ENCODE results near the gene SOX8.

DNA sequence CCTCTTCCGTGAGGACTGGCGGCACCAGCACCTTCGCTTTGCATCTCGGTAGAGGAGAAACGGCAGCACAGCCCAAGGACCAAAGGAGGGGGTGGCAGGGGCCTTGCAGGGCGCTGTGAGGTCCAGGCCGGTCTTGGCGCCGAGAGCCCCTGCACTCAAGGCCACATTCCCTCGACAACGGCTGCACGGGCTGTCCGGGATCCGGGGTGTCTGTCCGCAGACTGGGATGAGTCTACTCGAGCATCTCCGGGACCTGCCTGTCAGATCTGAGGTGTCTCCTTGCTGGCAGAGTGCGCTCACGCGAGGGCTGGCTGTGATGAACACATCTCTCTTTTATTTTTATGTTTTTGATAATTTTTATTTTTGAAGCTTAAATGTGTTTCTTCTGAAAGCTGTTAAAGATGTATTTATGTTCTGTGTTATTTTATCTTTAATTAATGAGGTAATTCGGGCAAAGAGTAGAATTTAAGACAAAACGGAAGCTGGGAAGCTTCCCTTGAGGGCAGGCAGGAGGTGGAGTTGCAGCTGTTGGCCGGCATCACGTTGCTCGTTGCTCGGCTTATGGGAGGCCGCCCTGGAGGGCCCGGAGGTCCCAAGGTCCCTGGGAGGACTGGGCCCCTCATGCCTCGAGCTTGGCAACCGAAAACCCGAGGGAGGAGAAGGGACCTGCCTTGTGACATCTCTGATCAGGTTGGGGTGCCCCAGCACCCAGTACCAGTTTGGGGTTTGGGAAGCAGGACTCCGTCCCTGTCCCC, 4.3 kb downstream of the SOX8 start:
- TF ChIP-seq SUZ12 (IDR thresholded peaks at IDR 0.05): no peak
- TF ChIP-seq BHLHE40 (IDR thresholded peaks at IDR 0.05; ENCODE audit: borderline replicate concordance): no peak
- TF ChIP-seq ARNT (IDR thresholded peaks at IDR 0.05): no peak
- no peak for TF ChIP-seq HDGF (IDR thresholded peaks at IDR 0.05; ENCODE audit: borderline replicate concordance)
- no peak for TF ChIP-seq CTBP1 (IDR thresholded peaks at IDR 0.05; ENCODE audit: borderline replicate concordance)
- no peak for TF ChIP-seq ZNF384 (IDR thresholded peaks at IDR 0.05)
- TF ChIP-seq TARDBP (IDR thresholded peaks at IDR 0.05): no peak
- no peak for TF ChIP-seq ELF4 (IDR thresholded peaks at IDR 0.05)
- TF ChIP-seq L3MBTL2 (conservative IDR thresholded peaks at IDR 0.05): no peak
- no peak for TF ChIP-seq FOXK2 (IDR thresholded peaks at IDR 0.05)
- TF ChIP-seq, protein P1, sequence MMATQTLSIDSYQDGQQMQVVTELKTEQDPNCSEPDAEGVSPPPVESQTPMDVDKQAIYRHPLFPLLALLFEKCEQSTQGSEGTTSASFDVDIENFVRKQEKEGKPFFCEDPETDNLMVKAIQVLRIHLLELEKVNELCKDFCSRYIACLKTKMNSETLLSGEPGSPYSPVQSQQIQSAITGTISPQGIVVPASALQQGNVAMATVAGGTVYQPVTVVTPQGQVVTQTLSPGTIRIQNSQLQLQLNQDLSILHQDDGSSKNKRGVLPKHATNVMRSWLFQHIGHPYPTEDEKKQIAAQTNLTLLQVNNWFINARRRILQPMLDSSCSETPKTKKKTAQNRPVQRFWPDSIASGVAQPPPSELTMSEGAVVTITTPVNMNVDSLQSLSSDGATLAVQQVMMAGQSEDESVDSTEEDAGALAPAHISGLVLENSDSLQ (IDR thresholded peaks at IDR 0.05): no peak
- TF ChIP-seq FOXM1 (IDR thresholded peaks at IDR 0.05; ENCODE audit: borderline replicate concordance): no peak
